NCI-H82 (cell line): ENCODE measurements around the gene TSHZ3.

Source experiments
- DNase-seq: peaks from one replicate; lab custom pipeline; 2025; lab: John Stamatoyannopoulos, UW

Gene TSHZ3

GRCh38 chr19:31349160-31349881 is at the start of gene TSHZ3:
TSHZ3 (minus strand) TSS chr19:31349436; CDS start chr19:31349219, 217 bp downstream.
- peak; percentile 58 for DNase-seq

GRCh38 chr19:31397308-31397707 is 48.1 kb upstream of the TSHZ3 start:
- DNase-seq, result no peak

GRCh38 chr19:31392464-31392863 is 43.2 kb upstream of the TSHZ3 start:
- DNase-seq, result no peak

- no peak for DNase-seq
Observed at GRCh38 chr19:31391518-31391917, 42.3 kb upstream of the TSHZ3 start.

GRCh38 chr19:31390711-31391110 is 41.5 kb upstream of the TSHZ3 start:
- DNase-seq, result no peak

- DNase-seq, result no peak
Observed at GRCh38 chr19:31389874-31390273, 40.6 kb upstream of the TSHZ3 start.

GRCh38 chr19:31387717-31388301 is 38.6 kb upstream of the TSHZ3 start:
- DNase-seq, result no peak

GRCh38 chr19:31386806-31387205 is 37.6 kb upstream of the TSHZ3 start:
- DNase-seq, result no peak

- no peak for DNase-seq
Observed at GRCh38 chr19:31385744-31386143, 36.5 kb upstream of the TSHZ3 start.

- no peak for DNase-seq
Observed at GRCh38 chr19:31383553-31383952, 34.3 kb upstream of the TSHZ3 start.

GRCh38 chr19:31380854-31381253 is 31.6 kb upstream of the TSHZ3 start:
- DNase-seq, result no peak

GRCh38 chr19:31378404-31378803 is 29.2 kb upstream of the TSHZ3 start:
- DNase-seq, result no peak

- no peak for DNase-seq
Observed at GRCh38 chr19:31377736-31378135, 28.5 kb upstream of the TSHZ3 start.

- DNase-seq, result no peak
Observed at GRCh38 chr19:31372246-31372781, 23.1 kb upstream of the TSHZ3 start.

- no peak for DNase-seq
Observed at GRCh38 chr19:31370216-31370615, 21.0 kb upstream of the TSHZ3 start.

GRCh38 chr19:31364963-31365362 is 15.7 kb upstream of the TSHZ3 start:
- no peak for DNase-seq

- DNase-seq, result no peak
Observed at GRCh38 chr19:31361728-31362127, 12.5 kb upstream of the TSHZ3 start.

- DNase-seq, result no peak
Observed at GRCh38 chr19:31357315-31357673, 8.1 kb upstream of the TSHZ3 start.

GRCh38 chr19:31356587-31357314 is 7.5 kb upstream of the TSHZ3 start:
- no peak for DNase-seq

GRCh38 chr19:31355665-31356289 is 6.5 kb upstream of the TSHZ3 start:
- DNase-seq, result no peak

- DNase-seq, result no peak
Observed at GRCh38 chr19:31354799-31355664, 5.8 kb upstream of the TSHZ3 start.

GRCh38 chr19:31354316-31354715 is 5.1 kb upstream of the TSHZ3 start:
- DNase-seq, result no peak
